Neural cell (in vitro differentiated cells): ENCODE results near the gene NTN4.

Experiments
- EP300 ChIP-seq: fragments of 450-650 bp; conservative IDR thresholded peaks from 2 replicates; pipeline ENCODE4 v1.6.1; 2014; ENCODE audit warnings: antibody characterized with exemption, mild to moderate bottlenecking, moderate library complexity; ENCODE audit not compliant: poor library complexity, severe bottlenecking
- EZH2 ChIP-seq: fragments of 200-600, 300-800 bp; shearing (Covaris generic), sonication (generic); IDR thresholded peaks from 2 replicates; pipeline ENCODE4 v1.6.1; 2014; ENCODE audit warnings: antibody characterized with exemption, low read length, borderline replicate concordance, mild to moderate bottlenecking; ENCODE audit not compliant: insufficient read depth, poor library complexity, severe bottlenecking
- MXI1 ChIP-seq: fragments of 450-650 bp; conservative IDR thresholded peaks from 2 replicates; pipeline ENCODE4 v1.6.1; 2014; ENCODE audit warnings: antibody characterized with exemption, mild to moderate bottlenecking; ENCODE audit not compliant: poor library complexity, severe bottlenecking
- POLR2AphosphoS5 ChIP-seq: IDR thresholded peaks from 2 replicates; pipeline ENCODE4 v1.6.1; 2012
- RAD21 ChIP-seq: fragments of 450-650 bp; conservative IDR thresholded peaks from 2 replicates; pipeline ENCODE4 v1.6.1; 2014; ENCODE audit warnings: antibody characterized with exemption, mild to moderate bottlenecking, moderate library complexity
- SMC3 ChIP-seq: fragments of 450-650 bp; conservative IDR thresholded peaks from 2 replicates; pipeline ENCODE4 v1.6.1; 2014; ENCODE audit warnings: antibody characterized with exemption, mild to moderate bottlenecking, moderate library complexity; ENCODE audit not compliant: poor library complexity
- TAF1 ChIP-seq: IDR thresholded peaks from 2 replicates; pipeline ENCODE4 v1.6.1; 2012; ENCODE audit warnings: low read depth
- TF ChIP-seq, protein P1 (sequence below): fragments of 450-650 bp; IDR thresholded peaks from 2 replicates; pipeline ENCODE4 v1.5.1; 2014; ENCODE audit warnings: antibody characterized with exemption, mild to moderate bottlenecking, moderate library complexity; ENCODE audit not compliant: poor library complexity, severe bottlenecking
- TF ChIP-seq, protein P2 (sequence below): IDR thresholded peaks from 2 replicates; pipeline ENCODE4 v1.6.1; 2012; ENCODE audit warnings: borderline replicate concordance

DNA sequence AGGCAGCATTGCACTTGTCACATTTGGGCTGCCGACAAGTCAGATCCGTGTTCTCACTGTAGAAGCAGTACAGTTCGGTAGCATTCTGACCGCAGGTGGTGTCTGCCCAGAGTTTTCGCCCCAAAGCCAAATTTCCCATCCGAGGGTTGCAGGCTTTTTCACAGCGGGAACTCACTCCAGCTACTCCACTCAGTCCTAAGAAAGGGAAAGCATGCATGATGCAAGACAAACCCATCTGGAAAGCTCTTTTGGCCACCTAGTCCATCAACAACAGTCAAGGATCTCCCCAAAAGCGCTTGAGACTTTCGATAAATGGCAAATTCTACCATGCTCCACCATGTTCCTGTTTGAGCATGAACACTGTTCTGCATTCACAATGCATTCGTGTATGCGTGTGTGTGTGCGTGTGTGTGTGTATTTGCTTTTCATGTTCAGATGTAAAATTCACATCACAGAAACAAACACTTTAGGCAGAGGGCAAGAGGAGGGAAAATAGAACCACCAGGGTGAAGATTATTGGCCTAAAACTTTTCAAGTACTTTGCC, 3.2 kb downstream of the NTN4 start:
- TF ChIP-seq TAF1 (no peak), RAD21 (no peak), EZH2 (no peak), POLR2AphosphoS5 (no peak), SMC3 (no peak), EP300 (no peak), MXI1 (no peak)
- TF ChIP-seq, protein P1, sequence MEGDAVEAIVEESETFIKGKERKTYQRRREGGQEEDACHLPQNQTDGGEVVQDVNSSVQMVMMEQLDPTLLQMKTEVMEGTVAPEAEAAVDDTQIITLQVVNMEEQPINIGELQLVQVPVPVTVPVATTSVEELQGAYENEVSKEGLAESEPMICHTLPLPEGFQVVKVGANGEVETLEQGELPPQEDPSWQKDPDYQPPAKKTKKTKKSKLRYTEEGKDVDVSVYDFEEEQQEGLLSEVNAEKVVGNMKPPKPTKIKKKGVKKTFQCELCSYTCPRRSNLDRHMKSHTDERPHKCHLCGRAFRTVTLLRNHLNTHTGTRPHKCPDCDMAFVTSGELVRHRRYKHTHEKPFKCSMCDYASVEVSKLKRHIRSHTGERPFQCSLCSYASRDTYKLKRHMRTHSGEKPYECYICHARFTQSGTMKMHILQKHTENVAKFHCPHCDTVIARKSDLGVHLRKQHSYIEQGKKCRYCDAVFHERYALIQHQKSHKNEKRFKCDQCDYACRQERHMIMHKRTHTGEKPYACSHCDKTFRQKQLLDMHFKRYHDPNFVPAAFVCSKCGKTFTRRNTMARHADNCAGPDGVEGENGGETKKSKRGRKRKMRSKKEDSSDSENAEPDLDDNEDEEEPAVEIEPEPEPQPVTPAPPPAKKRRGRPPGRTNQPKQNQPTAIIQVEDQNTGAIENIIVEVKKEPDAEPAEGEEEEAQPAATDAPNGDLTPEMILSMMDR = no peak
- TF ChIP-seq, protein P2, sequence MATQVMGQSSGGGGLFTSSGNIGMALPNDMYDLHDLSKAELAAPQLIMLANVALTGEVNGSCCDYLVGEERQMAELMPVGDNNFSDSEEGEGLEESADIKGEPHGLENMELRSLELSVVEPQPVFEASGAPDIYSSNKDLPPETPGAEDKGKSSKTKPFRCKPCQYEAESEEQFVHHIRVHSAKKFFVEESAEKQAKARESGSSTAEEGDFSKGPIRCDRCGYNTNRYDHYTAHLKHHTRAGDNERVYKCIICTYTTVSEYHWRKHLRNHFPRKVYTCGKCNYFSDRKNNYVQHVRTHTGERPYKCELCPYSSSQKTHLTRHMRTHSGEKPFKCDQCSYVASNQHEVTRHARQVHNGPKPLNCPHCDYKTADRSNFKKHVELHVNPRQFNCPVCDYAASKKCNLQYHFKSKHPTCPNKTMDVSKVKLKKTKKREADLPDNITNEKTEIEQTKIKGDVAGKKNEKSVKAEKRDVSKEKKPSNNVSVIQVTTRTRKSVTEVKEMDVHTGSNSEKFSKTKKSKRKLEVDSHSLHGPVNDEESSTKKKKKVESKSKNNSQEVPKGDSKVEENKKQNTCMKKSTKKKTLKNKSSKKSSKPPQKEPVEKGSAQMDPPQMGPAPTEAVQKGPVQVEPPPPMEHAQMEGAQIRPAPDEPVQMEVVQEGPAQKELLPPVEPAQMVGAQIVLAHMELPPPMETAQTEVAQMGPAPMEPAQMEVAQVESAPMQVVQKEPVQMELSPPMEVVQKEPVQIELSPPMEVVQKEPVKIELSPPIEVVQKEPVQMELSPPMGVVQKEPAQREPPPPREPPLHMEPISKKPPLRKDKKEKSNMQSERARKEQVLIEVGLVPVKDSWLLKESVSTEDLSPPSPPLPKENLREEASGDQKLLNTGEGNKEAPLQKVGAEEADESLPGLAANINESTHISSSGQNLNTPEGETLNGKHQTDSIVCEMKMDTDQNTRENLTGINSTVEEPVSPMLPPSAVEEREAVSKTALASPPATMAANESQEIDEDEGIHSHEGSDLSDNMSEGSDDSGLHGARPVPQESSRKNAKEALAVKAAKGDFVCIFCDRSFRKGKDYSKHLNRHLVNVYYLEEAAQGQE = no peak
